ENCODE measurements around the gene NAP1L4.

DNA sequence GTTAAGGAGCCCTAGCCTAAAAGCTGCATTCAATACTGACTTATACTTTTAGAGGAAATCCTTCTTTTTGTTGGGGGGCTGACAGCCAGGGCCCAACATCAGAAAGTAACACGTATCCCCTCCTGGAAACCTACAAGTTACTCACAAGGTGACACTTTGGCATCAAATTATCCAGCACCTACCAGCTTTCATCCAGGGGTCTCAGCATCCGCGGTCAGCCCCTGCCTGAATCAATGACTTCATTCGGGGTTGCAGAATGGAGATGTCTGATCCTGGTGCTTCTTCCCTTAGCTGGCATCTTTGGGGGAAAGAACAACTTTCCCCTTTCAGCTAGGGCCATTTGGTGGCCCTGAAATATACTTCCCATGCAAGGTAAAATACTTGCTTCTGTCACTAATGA is 5.3 kb upstream of the NAP1L4 start:
- TF ChIP-seq, protein P1, sequence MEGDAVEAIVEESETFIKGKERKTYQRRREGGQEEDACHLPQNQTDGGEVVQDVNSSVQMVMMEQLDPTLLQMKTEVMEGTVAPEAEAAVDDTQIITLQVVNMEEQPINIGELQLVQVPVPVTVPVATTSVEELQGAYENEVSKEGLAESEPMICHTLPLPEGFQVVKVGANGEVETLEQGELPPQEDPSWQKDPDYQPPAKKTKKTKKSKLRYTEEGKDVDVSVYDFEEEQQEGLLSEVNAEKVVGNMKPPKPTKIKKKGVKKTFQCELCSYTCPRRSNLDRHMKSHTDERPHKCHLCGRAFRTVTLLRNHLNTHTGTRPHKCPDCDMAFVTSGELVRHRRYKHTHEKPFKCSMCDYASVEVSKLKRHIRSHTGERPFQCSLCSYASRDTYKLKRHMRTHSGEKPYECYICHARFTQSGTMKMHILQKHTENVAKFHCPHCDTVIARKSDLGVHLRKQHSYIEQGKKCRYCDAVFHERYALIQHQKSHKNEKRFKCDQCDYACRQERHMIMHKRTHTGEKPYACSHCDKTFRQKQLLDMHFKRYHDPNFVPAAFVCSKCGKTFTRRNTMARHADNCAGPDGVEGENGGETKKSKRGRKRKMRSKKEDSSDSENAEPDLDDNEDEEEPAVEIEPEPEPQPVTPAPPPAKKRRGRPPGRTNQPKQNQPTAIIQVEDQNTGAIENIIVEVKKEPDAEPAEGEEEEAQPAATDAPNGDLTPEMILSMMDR (IDR thresholded peaks at IDR 0.05; ENCODE audit: poor library complexity, severe bottlenecking), result no peak
- TF ChIP-seq EZH2 (IDR thresholded peaks at IDR 0.05; ENCODE audit: borderline replicate concordance, insufficient read depth, low read length, poor library complexity, severe bottlenecking) (no peak), POLR2AphosphoS5 (IDR thresholded peaks at IDR 0.05) (no peak), EP300 (conservative IDR thresholded peaks at IDR 0.05; ENCODE audit: poor library complexity, severe bottlenecking) (no peak), RAD21 (conservative IDR thresholded peaks at IDR 0.05) (no peak), MXI1 (conservative IDR thresholded peaks at IDR 0.05; ENCODE audit: poor library complexity, severe bottlenecking) (no peak), TAF1 (IDR thresholded peaks at IDR 0.05; ENCODE audit: low read depth) (no peak), SMC3 (conservative IDR thresholded peaks at IDR 0.05; ENCODE audit: poor library complexity) (no peak)
- TF ChIP-seq, protein P2, sequence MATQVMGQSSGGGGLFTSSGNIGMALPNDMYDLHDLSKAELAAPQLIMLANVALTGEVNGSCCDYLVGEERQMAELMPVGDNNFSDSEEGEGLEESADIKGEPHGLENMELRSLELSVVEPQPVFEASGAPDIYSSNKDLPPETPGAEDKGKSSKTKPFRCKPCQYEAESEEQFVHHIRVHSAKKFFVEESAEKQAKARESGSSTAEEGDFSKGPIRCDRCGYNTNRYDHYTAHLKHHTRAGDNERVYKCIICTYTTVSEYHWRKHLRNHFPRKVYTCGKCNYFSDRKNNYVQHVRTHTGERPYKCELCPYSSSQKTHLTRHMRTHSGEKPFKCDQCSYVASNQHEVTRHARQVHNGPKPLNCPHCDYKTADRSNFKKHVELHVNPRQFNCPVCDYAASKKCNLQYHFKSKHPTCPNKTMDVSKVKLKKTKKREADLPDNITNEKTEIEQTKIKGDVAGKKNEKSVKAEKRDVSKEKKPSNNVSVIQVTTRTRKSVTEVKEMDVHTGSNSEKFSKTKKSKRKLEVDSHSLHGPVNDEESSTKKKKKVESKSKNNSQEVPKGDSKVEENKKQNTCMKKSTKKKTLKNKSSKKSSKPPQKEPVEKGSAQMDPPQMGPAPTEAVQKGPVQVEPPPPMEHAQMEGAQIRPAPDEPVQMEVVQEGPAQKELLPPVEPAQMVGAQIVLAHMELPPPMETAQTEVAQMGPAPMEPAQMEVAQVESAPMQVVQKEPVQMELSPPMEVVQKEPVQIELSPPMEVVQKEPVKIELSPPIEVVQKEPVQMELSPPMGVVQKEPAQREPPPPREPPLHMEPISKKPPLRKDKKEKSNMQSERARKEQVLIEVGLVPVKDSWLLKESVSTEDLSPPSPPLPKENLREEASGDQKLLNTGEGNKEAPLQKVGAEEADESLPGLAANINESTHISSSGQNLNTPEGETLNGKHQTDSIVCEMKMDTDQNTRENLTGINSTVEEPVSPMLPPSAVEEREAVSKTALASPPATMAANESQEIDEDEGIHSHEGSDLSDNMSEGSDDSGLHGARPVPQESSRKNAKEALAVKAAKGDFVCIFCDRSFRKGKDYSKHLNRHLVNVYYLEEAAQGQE (IDR thresholded peaks at IDR 0.05; ENCODE audit: borderline replicate concordance), result no peak

Measured in neural cell (in vitro differentiated cells).